ENCODE results near the gene RERE. TPM values are rescaled to one million over a fixed set of nuclear protein-coding genes. Genes with fewer than 3 reads are reported as not detected.

RERE gene
- total and polyA plus RNA-seq, 12 donors, result 33.4 to 146 (median 72.7) TPM

- WGBS, 4 donors, result 42 to 56% (median 50%) methylated on average over 2 of the region's 2 CpGs
Observed at GRCh38 chr1:8752411-8752810, 65.0 kb downstream of the RERE start.

GRCh38 chr1:8751984-8752383, 65.5 kb downstream of the RERE start:
- 76 to 82% (median 78%) methylated on average over 4 of the region's 4 CpGs for WGBS, 4 donors
- H3K9me3 ChIP-seq (replicated peaks in 1 of 3), result no peaks in the 10 kb centered on the region
- no peaks in the 10 kb centered on the region for H3K36me3 ChIP-seq (replicated peaks in 1 of 2)
- no peak overlapping the region for H3K27ac ChIP-seq
- peaks cover 10 to 34% of the 10 kb centered on the region in 2 donors for H3K4me1 ChIP-seq (replicated peaks in 1 of 2)
- H3K27me3 ChIP-seq, result no peaks in the 10 kb centered on the region
- intact Hi-C loops (cut with DNase I), result no loop called here
- no peak for TF ChIP-seq POLR2A (IDR thresholded peaks at IDR 0.05)
- TF ChIP-seq CTCF (IDR thresholded peaks at IDR 0.05), result no peak
- H3K4me3 ChIP-seq, result no peak overlapping the region
- DNase-seq, result no peak

More at GRCh38 chr1:8752411-8752810, 65.0 kb downstream of the RERE start:
- Histone ChIP-seq H3K36me3 (replicated peaks in 1 of 2) (no peaks in the 10 kb centered on the region), H3K4me3 (no peak overlapping the region), H3K4me1 (replicated peaks in 1 of 2) (peaks cover 10 to 34% of the 10 kb centered on the region in 2 donors), H3K9me3 (replicated peaks in 1 of 3) (no peaks in the 10 kb centered on the region), H3K27me3 (no peaks in the 10 kb centered on the region), H3K27ac (no peak overlapping the region)
- no peak for TF ChIP-seq CTCF (IDR thresholded peaks at IDR 0.05)
- no peak for DNase-seq
- intact Hi-C loops (cut with DNase I), result no loop called here

DNA sequence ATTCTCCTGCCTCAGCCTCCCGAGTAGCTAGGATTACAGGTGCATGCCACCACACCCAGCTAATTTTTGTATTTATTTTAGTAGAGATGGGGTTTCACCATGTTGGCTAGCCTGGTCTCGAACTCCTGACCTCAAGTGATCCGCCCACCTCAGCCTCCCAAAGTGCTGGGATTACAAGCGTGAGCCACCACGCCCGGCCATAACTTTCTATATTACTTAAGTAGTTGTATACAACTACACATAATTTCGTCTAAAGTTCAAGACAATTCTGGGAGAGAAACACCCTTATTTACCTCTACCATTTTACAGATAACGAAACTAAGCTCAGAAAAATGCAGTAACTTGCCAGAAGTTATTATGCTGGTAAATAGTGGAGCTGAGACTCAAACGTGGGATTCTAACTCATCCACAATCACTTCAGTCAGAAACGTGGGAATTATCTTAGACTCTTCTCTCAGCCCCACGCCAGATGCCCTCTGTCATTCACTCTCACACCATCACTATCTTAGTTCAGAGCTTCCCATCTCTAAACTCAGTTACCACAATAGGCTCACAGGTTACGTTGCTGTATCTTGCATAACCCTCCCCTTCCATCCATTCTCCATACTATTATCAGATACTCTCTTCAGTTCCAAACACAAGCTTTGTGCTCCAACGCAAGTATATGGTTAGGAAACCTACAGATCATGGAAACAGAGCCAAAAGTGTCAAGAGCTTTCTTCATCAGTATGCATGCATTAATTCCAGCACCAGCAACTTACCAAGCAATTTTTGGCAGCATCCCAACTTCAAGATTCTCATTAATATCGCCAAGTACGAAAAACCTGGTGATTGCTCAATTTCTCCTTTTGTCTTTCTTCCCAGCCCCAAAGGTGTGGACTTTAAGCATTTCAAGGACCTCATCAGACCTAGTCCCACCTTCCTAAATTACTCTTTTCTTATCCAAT, 69.3 kb downstream of the RERE start:
- Histone ChIP-seq H3K27ac (no peak overlapping the region), H3K9me3 (replicated peaks in 1 of 3) (no peaks in the 10 kb centered on the region), H3K36me3 (replicated peaks in 1 of 2) (no peaks in the 10 kb centered on the region), H3K4me3 (no peak overlapping the region), H3K27me3 (no peaks in the 10 kb centered on the region), H3K4me1 (replicated peaks in 1 of 2) (peaks cover 13 to 26% of the 10 kb centered on the region in 2 donors)
- DNase-seq, result no peak
- no peak for TF ChIP-seq POLR2A (IDR thresholded peaks at IDR 0.05)
- TF ChIP-seq CTCF (IDR thresholded peaks at IDR 0.05), result no peak
- intact Hi-C loops (cut with DNase I), result no loop called here
- 84 to 90% (median 89%) methylated on average over 15 of the region's 15 CpGs for WGBS, 4 donors

- WGBS, 4 donors, result 50 to 54% (median 52%) methylated on average over 3 of the region's 3 CpGs
Observed at GRCh38 chr1:8746554-8746953, 70.9 kb downstream of the RERE start.

More at GRCh38 chr1:8746554-8746953, 70.9 kb downstream of the RERE start:
- no peaks in the 10 kb centered on the region for H3K9me3 ChIP-seq (replicated peaks in 1 of 3)
- peak overlapping the region in 1 of 5 donors; percentile 10 for H3K27ac ChIP-seq
- intact Hi-C loops (cut with DNase I), result no loop called here
- H3K4me3 ChIP-seq, result no peak overlapping the region
- H3K4me1 ChIP-seq (replicated peaks in 1 of 2), result peaks cover 10 to 15% of the 10 kb centered on the region in 2 donors
- H3K36me3 ChIP-seq (replicated peaks in 1 of 2), result no peaks in the 10 kb centered on the region
- no peak for DNase-seq
- TF ChIP-seq POLR2A (IDR thresholded peaks at IDR 0.05), result no peak
- TF ChIP-seq CTCF (IDR thresholded peaks at IDR 0.05), result no peak
- no peaks in the 10 kb centered on the region for H3K27me3 ChIP-seq

Measured in adrenal gland (tissue), 12 donors.